Uterus (tissue), 2 donors: Measurements from ENCODE around the gene P2RY11.

Experiments
- POLR2A ChIP-seq, 2 donors: fragments of 450-650 bp; IDR thresholded peaks; one replicate each; pipeline ENCODE4 v1.6.1; 2016; ENCODE audit warnings: antibody characterized with exemption in 2 of 2, mild to moderate bottlenecking in 1 of 2, moderate library complexity in 1 of 2
- TF ChIP-seq, protein P1 (sequence below), 4 experiments: fragments of 200-600 bp in 2 of 4; fragments of 450-650 bp in 2 of 4; sonication (generic) in 2 of 4; IDR thresholded peaks; one replicate each; pipeline ENCODE4 v1.5.1; 2016 to 2019; ENCODE audit warnings: antibody characterized with exemption in 4 of 4, mild to moderate bottlenecking in 2 of 4, moderate library complexity in 1 of 4

DNA sequence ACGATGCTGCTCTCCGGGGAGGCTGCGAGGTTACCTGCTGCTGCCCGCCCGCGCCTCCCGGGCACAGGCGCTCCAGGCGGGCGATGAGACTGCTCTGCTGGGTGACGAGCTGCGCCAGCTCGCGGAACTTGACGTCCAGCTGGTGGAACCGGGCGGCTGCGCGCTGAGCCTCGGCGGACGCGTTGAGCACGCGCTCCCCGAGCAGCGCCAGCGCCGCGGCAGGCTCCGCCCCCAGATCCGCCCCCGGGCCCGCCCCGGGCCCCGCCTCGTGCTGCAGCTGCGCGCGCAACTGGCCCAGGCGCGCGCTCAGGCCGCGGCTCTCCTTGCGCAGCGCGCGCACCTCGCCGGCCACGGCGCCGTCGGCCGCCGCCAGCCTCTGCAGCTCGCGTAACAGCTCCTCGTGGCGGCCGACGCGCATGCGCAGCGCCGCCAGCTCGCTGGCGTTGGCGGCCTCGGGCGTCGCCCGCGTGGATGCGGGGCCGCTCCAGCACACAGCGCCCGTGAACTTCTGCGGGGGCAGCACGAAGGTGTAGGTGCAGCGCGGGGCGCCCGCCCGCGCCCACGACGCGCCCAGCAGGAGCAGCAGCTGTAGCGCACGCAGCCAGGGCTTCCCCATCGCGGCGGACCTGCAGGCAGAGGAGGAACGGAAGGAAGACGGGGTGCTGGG lies 15.4 kb upstream of the P2RY11 start:
- TF ChIP-seq, protein P1, sequence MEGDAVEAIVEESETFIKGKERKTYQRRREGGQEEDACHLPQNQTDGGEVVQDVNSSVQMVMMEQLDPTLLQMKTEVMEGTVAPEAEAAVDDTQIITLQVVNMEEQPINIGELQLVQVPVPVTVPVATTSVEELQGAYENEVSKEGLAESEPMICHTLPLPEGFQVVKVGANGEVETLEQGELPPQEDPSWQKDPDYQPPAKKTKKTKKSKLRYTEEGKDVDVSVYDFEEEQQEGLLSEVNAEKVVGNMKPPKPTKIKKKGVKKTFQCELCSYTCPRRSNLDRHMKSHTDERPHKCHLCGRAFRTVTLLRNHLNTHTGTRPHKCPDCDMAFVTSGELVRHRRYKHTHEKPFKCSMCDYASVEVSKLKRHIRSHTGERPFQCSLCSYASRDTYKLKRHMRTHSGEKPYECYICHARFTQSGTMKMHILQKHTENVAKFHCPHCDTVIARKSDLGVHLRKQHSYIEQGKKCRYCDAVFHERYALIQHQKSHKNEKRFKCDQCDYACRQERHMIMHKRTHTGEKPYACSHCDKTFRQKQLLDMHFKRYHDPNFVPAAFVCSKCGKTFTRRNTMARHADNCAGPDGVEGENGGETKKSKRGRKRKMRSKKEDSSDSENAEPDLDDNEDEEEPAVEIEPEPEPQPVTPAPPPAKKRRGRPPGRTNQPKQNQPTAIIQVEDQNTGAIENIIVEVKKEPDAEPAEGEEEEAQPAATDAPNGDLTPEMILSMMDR (IDR thresholded peaks at IDR 0.05): peak in 2 of 4 experiments; percentile 22 to 43
- TF ChIP-seq POLR2A (IDR thresholded peaks at IDR 0.05): peak in 1 of 2 donors; percentile 41
